Mesenchymal stem cell (in vitro differentiated cells and primary cell): ENCODE data around the gene LIMK2.

Experiments
- DNase-seq: peaks from one replicate; pipeline ENCODE4 v3.0.0-alpha.2; 2013
- H2AFZ ChIP-seq: one replicate; pipeline ENCODE4 v1.6.1; 2013; ENCODE audit warnings: low read depth, mild to moderate bottlenecking, control low read depth, inconsistent platforms, low read length, moderate library complexity
- H2AK5ac ChIP-seq: 2 replicates; pipeline ENCODE4 v1.6.1; 2013; ENCODE audit warnings: low read length, moderate library complexity, mild to moderate bottlenecking, inconsistent platforms; ENCODE audit not compliant: severe bottlenecking
- H2BK120ac ChIP-seq: one replicate; pipeline ENCODE4 v1.6.1; 2013; ENCODE audit warnings: low read depth, mild to moderate bottlenecking, inconsistent platforms, low read length, moderate library complexity
- H2BK12ac ChIP-seq, 2 experiments: one replicate each; pipeline ENCODE4 v1.6.1; 2013; ENCODE audit warnings: inconsistent platforms in 2 of 2, low read length in 2 of 2, mild to moderate bottlenecking in 2 of 2, moderate library complexity in 2 of 2, control low read depth in 1 of 2
- H2BK15ac ChIP-seq: one replicate; pipeline ENCODE4 v1.6.1; 2013; ENCODE audit warnings: mild to moderate bottlenecking, low read depth, inconsistent platforms; ENCODE audit not compliant: poor library complexity, severe bottlenecking
- H2BK5ac ChIP-seq: 2 replicates; pipeline ENCODE4 v1.6.1; 2013; ENCODE audit warnings: low read depth, mild to moderate bottlenecking, low read length, control low read depth, inconsistent platforms; ENCODE audit not compliant: poor library complexity, severe bottlenecking
- H3K14ac ChIP-seq, 2 experiments: one replicate each; pipeline ENCODE4 v1.6.1; 2013; ENCODE audit warnings: inconsistent platforms in 2 of 2, low read length in 2 of 2, control low read depth in 1 of 2, mild to moderate bottlenecking in 1 of 2, moderate library complexity in 1 of 2
- H3K18ac ChIP-seq, 2 experiments: one replicate each; pipeline ENCODE4 v1.6.1; 2013; ENCODE audit warnings: inconsistent platforms in 2 of 2, low read length in 2 of 2, control low read depth in 1 of 2, low read depth in 1 of 2, mild to moderate bottlenecking in 1 of 2
- H3K23ac ChIP-seq, 2 experiments: one replicate each; pipeline ENCODE4 v1.6.1; 2013; ENCODE audit warnings: inconsistent platforms in 2 of 2, low read length in 2 of 2, mild to moderate bottlenecking in 2 of 2, moderate library complexity in 2 of 2, control low read depth in 1 of 2
- H3K27ac ChIP-seq: 2 replicates; pipeline ENCODE4 v1.5.1; 2013; ENCODE audit warnings: mild to moderate bottlenecking, moderate library complexity, low read length, control low read depth, inconsistent platforms; ENCODE audit not compliant: poor library complexity, severe bottlenecking
- H3K27me3 ChIP-seq, 2 experiments: 2 replicates each; pipeline versions ENCODE4 v1.6.1 to v1.7.0; 2013; ENCODE audit warnings: low read length in 2 of 2, mild to moderate bottlenecking in 2 of 2, moderate library complexity in 2 of 2, control low read depth in 1 of 2, inconsistent platforms in 1 of 2; ENCODE audit not compliant: control insufficient read depth in 1 of 2, insufficient read depth in 1 of 2
- H3K36me3 ChIP-seq, 2 experiments: 2 replicates each; pipeline versions ENCODE4 v1.6.1 to v1.7.0; 2013; ENCODE audit warnings: low read length in 2 of 2, control low read depth in 1 of 2, inconsistent platforms in 1 of 2, low read depth in 1 of 2, mild to moderate bottlenecking in 1 of 2; ENCODE audit not compliant: insufficient read depth in 2 of 2, control insufficient read depth in 1 of 2
- H3K4ac ChIP-seq, 2 experiments: one replicate each; pipeline ENCODE4 v1.6.1; 2013; ENCODE audit warnings: inconsistent platforms in 2 of 2, low read length in 2 of 2, mild to moderate bottlenecking in 2 of 2, moderate library complexity in 2 of 2, control low read depth in 1 of 2, low read depth in 1 of 2
- H3K4me1 ChIP-seq: 2 replicates; pipeline ENCODE4 v1.6.1; 2013; ENCODE audit warnings: low read depth, low read length, control low read depth; ENCODE audit not compliant: control insufficient read depth, insufficient read depth
- H3K4me2 ChIP-seq: 2 replicates; pipeline ENCODE4 v1.6.1; 2013; ENCODE audit warnings: low read length, mild to moderate bottlenecking, inconsistent platforms; ENCODE audit not compliant: poor library complexity, severe bottlenecking
- H3K4me3 ChIP-seq, 2 experiments: 2 replicates each; pipeline versions ENCODE4 v1.5.1 to v1.7.0; 2013; ENCODE audit warnings: low read length in 2 of 2, mild to moderate bottlenecking in 2 of 2, control low read depth in 1 of 2, low read depth in 1 of 2; ENCODE audit not compliant: insufficient read depth in 1 of 2
- H3K79me1 ChIP-seq: replicated peaks from 2 replicates; pipeline ENCODE4 v1.6.1; 2013; ENCODE audit warnings: mild to moderate bottlenecking, control low read depth, low read length, inconsistent platforms; ENCODE audit not compliant: poor library complexity, severe bottlenecking
- H3K9ac ChIP-seq: 2 replicates; pipeline ENCODE4 v1.7.0; 2013; ENCODE audit warnings: mild to moderate bottlenecking, low read length, moderate library complexity
- H3K9me3 ChIP-seq: 2 replicates; pipeline ENCODE4 v1.7.0; 2013; ENCODE audit warnings: mild to moderate bottlenecking, low read length; ENCODE audit not compliant: control insufficient read depth
- H4K8ac ChIP-seq: one replicate; pipeline ENCODE4 v1.6.1; 2013; ENCODE audit warnings: inconsistent platforms, mild to moderate bottlenecking, low read length, moderate library complexity
- H4K91ac ChIP-seq: one replicate; pipeline ENCODE4 v1.6.1; 2013; ENCODE audit warnings: mild to moderate bottlenecking, low read length, inconsistent platforms
- WGBS: methylation state at CpG from one replicate; pipeline ENCODE4 v1.1.7; 2013; ENCODE audit warnings: mixed read lengths; 5-methylcytosine and 5-hydroxymethylcytosine counted together

LIMK2 gene

DNA sequence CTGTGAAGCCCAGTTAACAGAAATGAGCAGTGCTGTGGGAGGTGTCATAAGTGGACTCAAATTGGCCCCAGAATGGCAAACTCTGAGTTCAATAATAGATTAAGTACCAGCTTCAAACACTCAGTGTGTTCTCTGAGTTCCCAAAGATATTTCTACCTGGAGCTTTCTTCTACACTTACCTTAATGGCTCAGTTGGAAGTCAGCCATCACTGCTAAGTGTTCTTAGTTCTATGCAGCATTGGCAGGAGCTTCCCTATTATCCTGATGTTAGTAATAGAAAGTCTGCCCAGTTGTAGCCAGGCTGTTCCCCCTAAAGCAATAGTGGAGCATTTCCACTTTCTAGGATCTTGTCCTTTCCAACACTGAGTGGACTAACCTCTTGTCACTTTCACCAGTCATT is 89.9 kb downstream of the LIMK2 start:
- Histone ChIP-seq H3K14ac (no peak overlapping the region), H3K27me3 (peaks cover 0 to 3% of the 10 kb centered on the region in 2 experiments), H3K79me1 (no peaks in the 10 kb centered on the region), H3K18ac (no peak overlapping the region), H4K8ac (no peak overlapping the region), H2AK5ac (no peak overlapping the region), H4K91ac (no peak overlapping the region), H3K4me2 (no peak overlapping the region), H3K4me1 (no peaks in the 10 kb centered on the region), H3K27ac (no peak overlapping the region), H2AFZ (no peak overlapping the region), H3K4ac (no peak overlapping the region), H3K4me3 (no peak overlapping the region), H2BK5ac (no peak overlapping the region), H3K36me3 (no peaks in the 10 kb centered on the region), H3K9me3 (no peaks in the 10 kb centered on the region), H3K9ac (no peak overlapping the region), H2BK120ac (no peak overlapping the region), H2BK12ac (no peak overlapping the region), H3K23ac (no peak overlapping the region), H2BK15ac (no peak overlapping the region)
- DNase-seq, result no peak

- Histone ChIP-seq H4K8ac (no peak overlapping the region), H3K23ac (no peak overlapping the region), H3K14ac (no peak overlapping the region), H3K9me3 (no peaks in the 10 kb centered on the region), H4K91ac (no peak overlapping the region), H3K27ac (no peak overlapping the region), H3K4me2 (no peak overlapping the region), H3K4me1 (no peaks in the 10 kb centered on the region), H3K4ac (no peak overlapping the region), H3K4me3 (no peak overlapping the region), H2AFZ (no peak overlapping the region), H2BK12ac (no peak overlapping the region), H3K9ac (no peak overlapping the region), H2BK5ac (no peak overlapping the region), H2BK120ac (no peak overlapping the region), H2AK5ac (no peak overlapping the region), H3K18ac (no peak overlapping the region), H2BK15ac (no peak overlapping the region), H3K79me1 (no peaks in the 10 kb centered on the region), H3K36me3 (no peaks in the 10 kb centered on the region), H3K27me3 (peaks cover 0 to 3% of the 10 kb centered on the region in 2 experiments)
- WGBS, result 99% methylated on average over 3 of the region's 3 CpGs
- DNase-seq, result no peak
Measured at GRCh38 chr22:31302537-31302936, 90.4 kb downstream of the LIMK2 start.

DNA sequence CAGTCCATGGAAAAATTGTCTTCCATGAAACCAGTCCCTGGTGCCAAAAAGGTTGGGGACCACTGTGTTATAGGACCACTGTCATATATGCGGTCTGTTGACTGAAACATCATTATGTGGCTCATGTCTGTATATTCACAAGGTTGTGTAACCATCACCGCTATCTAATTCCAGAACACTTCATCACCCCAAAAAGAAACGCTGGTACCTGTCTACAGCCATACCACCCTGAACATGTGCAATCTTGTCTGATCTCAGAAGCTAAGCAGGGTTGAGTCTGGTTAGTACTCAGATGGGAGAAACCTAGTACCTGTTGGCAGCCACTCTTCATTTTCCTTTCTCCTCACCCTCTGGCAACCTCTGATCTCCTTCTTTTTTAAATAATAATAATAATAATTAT is 93.1 kb downstream of the LIMK2 start:
- H3K36me3 ChIP-seq, result no peaks in the 10 kb centered on the region
- no peak overlapping the region for H3K4ac ChIP-seq
- no peaks in the 10 kb centered on the region for H3K4me1 ChIP-seq
- H3K4me2 ChIP-seq, result no peak overlapping the region
- H4K91ac ChIP-seq, result no peak overlapping the region
- no peaks in the 10 kb centered on the region for H3K79me1 ChIP-seq
- WGBS, result 100% methylated on average over 3 of the region's 3 CpGs
- H3K18ac ChIP-seq, result no peak overlapping the region
- H3K27ac ChIP-seq, result no peak overlapping the region
- peaks cover 0 to 3% of the 10 kb centered on the region in 2 experiments for H3K27me3 ChIP-seq
- H2AFZ ChIP-seq, result no peak overlapping the region
- no peak overlapping the region for H3K9ac ChIP-seq
- H2BK5ac ChIP-seq, result no peak overlapping the region
- no peak overlapping the region for H4K8ac ChIP-seq
- H2BK12ac ChIP-seq, result no peak overlapping the region
- H3K4me3 ChIP-seq, result no peak overlapping the region
- no peak overlapping the region for H2AK5ac ChIP-seq
- H2BK15ac ChIP-seq, result no peak overlapping the region
- H3K9me3 ChIP-seq, result no peaks in the 10 kb centered on the region
- no peak overlapping the region for H2BK120ac ChIP-seq
- no peak overlapping the region for H3K23ac ChIP-seq
- H3K14ac ChIP-seq, result no peak overlapping the region
- DNase-seq, result no peak

DNA sequence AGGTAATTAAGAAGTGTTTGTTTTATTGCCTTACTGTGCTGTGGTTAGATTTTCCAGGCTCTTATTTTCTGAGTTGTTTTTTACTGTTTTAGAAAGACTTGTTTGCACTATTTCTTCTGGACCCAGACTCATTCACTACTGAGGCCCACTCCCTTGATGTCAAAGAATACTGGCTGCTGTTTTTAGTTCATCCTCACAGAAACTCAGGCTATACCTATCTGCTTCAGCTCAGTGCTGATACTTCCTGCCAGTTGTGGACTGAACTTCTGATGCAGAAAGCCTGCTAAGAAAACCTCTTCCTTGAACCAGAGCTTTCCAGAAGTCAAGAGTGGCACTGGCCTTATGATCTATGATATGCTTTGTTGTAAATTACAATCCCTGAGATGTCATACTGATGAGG is 96.1 kb downstream of the LIMK2 start:
- H2BK15ac ChIP-seq, result no peak overlapping the region
- H3K4me1 ChIP-seq, result no peaks in the 10 kb centered on the region

More for the DNA sequence above, 96.1 kb downstream of the LIMK2 start:
- no peak overlapping the region for H3K4me2 ChIP-seq
- no peak overlapping the region for H2AFZ ChIP-seq
- no peak overlapping the region for H3K4me3 ChIP-seq
- no peaks in the 10 kb centered on the region for H3K79me1 ChIP-seq
- no peak for DNase-seq
- peaks cover 0 to 3% of the 10 kb centered on the region in 2 experiments for H3K27me3 ChIP-seq
- H3K27ac ChIP-seq, result no peak overlapping the region
- no peak overlapping the region for H2BK12ac ChIP-seq
- no peak overlapping the region for H2AK5ac ChIP-seq
- no peak overlapping the region for H3K9ac ChIP-seq
- no peaks in the 10 kb centered on the region for H3K36me3 ChIP-seq
- H4K91ac ChIP-seq, result no peak overlapping the region
- no peak overlapping the region for H3K14ac ChIP-seq
- no peak overlapping the region for H2BK120ac ChIP-seq
- H3K23ac ChIP-seq, result no peak overlapping the region
- no peak overlapping the region for H3K18ac ChIP-seq
- no peaks in the 10 kb centered on the region for H3K9me3 ChIP-seq
- H2BK5ac ChIP-seq, result no peak overlapping the region
- H4K8ac ChIP-seq, result no peak overlapping the region
- no peak overlapping the region for H3K4ac ChIP-seq
